H54 (cell line): ENCODE data around the gene BRD1.
"Not testable (repeated sequence)": the region's sequence is repeated elsewhere in the genome, so short reads cannot be mapped to it uniquely, and the experiment has no call there.

Experiments
- DNase-seq: peaks from one replicate; pipeline ENCODE4 v3.0.0; 2011; ENCODE audit warnings: low spot score, mixed read lengths; ENCODE audit not compliant: insufficient read length
- FAIRE-seq: peaks from 3 replicates; lab custom pipeline; 2011; peaks lifted over from hg19 to GRCh38; lab: Jason Lieb, UNC
- POLR2A ChIP-seq: IDR thresholded peaks from 2 replicates; pipeline ENCODE4 v1.6.1; 2011; ENCODE audit warnings: low read depth, mild to moderate bottlenecking, low read length

Gene BRD1

GRCh38 chr22:49783036-49783746 lies 44.5 kb downstream of the BRD1 start:
- FAIRE-seq = no peak
- TF ChIP-seq POLR2A = no peak
- DNase-seq = no peak

GRCh38 chr22:49781886-49782285 lies 45.8 kb downstream of the BRD1 start:
- DNase-seq, FAIRE-seq: not testable (repeated sequence)

DNA sequence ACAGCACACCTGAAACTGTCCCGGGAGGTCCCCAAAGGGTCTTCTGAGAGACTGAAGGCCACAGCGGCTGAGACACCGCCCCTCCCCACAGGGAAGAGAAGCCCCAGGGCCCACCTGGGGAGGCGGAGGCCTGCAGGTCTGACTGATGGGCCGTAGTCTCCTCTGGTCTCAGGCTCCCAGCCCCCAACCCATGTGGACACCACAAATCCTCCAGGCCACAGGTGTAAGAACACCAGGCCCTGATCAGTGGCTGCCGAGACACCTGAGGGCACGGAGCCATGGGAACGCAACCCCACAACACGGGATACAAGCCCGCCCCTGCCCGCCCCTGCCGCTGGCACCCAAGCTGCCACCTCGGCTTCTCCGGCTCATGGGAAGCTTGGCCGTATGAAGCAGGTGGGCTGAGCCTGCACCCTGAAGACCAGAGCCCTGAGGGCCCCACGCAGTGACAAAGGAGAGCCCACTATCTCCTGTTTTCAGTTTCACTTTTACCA lies 46.3 kb downstream of the BRD1 start:
- no peak for DNase-seq
- no peak for TF ChIP-seq POLR2A
- FAIRE-seq = no peak

GRCh38 chr22:49780698-49781288 lies 46.9 kb downstream of the BRD1 start:
- DNase-seq = no peak
- FAIRE-seq = no peak
- TF ChIP-seq POLR2A = no peak

GRCh38 chr22:49779853-49780697 lies 47.6 kb downstream of the BRD1 start:
- no peak for DNase-seq
- TF ChIP-seq POLR2A = no peak
- no peak for FAIRE-seq

GRCh38 chr22:49779211-49779610 lies 48.5 kb downstream of the BRD1 start:
- DNase-seq (no peak), FAIRE-seq (no peak)
- TF ChIP-seq POLR2A = no peak

- no peak for DNase-seq
- no peak for TF ChIP-seq POLR2A
- FAIRE-seq = no peak
Observed at GRCh38 chr22:49777569-49778249, 50.0 kb downstream of the BRD1 start.

DNA sequence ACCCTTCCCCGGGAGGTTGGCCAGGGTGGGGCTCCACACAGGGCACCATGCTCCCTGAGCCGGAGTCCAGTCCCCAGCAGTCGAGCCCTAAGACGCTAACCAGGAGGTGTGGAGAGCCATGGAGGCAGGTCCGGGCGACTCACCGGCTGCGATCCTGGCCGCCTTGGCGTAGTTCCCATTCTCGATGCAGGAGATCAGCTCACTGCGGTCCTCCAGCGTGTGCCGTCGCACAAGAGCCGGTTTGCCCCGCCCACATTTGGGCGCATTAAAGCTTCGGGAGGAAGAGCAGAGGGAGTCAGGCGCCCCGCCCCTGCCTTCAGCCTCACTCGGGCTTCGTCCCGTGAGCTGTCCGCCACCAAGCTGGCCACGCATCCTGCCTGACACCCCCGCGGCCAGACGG lies 50.8 kb downstream of the BRD1 start:
- FAIRE-seq (no peak), DNase-seq (no peak)
- no peak for TF ChIP-seq POLR2A

GRCh38 chr22:49775867-49776511 lies 51.7 kb downstream of the BRD1 start:
- TF ChIP-seq POLR2A = no peak
- no peak for FAIRE-seq
- DNase-seq = no peak

DNA sequence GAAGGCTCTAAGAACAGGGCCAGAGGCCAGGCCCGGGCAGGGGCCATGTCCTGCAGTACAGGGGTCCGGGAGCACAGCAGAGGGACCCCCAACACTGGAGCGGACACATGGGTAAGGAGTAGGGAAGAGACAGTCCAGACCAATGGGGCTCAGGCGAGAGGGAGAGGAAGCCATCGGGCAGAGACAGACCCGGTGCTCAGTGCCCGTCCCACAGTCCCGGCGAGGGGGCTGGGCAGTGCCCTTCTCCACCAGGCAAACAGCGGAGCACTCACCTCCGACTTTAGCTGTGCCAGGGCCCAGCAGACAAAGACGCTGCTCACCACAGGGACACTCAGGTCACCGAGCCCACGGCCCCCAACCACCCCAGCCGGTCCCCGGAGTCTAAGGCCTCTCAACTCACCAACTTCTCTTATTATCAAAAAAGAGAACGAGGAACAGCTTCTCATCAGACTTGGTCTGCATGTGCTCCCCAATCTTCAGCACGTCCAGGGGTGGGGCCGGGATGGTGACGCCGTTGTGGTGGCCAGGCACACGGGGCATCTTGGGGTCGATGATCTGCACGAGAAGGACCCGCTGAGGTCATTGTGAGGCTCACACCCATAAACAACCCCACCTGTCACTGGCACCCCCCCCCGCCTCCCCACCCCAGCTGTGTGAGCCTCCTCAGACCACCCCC lies 52.3 kb downstream of the BRD1 start:
- DNase-seq (no peak), FAIRE-seq (no peak)
- TF ChIP-seq POLR2A = no peak

DNA sequence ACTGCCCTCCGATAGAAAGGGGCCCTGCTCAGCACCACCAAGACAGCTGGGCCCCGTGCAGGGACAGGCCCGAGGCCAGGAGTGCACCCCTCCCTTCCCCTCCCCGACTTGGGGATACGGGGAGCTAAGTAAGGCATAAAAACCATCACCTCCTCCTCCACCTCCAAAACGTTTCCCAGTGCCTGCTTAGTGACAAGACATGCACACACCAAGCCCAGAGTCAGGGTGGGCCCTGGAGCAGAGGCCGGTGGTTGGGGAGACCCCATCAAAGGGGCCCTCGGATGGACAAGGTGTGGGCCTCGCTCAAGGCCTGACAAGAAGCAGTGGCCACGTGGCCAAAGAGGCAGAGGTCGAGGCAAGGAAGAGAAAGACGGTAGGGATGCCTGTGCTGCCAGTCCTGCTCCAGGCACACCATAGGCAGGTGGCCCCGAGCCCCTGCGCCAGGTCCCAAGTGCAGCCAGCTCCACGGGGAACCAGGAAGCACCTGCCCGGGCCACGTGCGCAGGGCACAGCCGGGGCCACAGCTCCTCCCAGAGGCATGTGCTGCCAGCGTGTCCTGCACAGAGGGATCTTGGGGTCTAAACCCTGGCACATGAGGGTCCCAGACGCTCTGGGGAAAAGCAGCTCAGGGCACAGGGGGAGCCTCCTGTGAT lies 53.0 kb downstream of the BRD1 start:
- FAIRE-seq = no peak
- no peak for TF ChIP-seq POLR2A
- no peak for DNase-seq

GRCh38 chr22:49774046-49774445 lies 53.6 kb downstream of the BRD1 start:
- DNase-seq = no peak
- FAIRE-seq = no peak
- TF ChIP-seq POLR2A = no peak

- DNase-seq = no peak
- FAIRE-seq = no peak
Observed at GRCh38 chr22:49773531-49773930, 54.1 kb downstream of the BRD1 start.

More at GRCh38 chr22:49773531-49773930, 54.1 kb downstream of the BRD1 start:
- TF ChIP-seq POLR2A = no peak
